DMS53 treated with DMSO at 0.1 percent for 48 hours (cell line): ENCODE data around the gene PIAS1.
"Not testable (repeated sequence)": the region's sequence is repeated elsewhere in the genome, so short reads cannot be mapped to it uniquely, and the experiment has no call there.

Experiments used
- DNase-seq: peaks from one replicate; lab custom pipeline; 2025; ENCODE audit not compliant: unreplicated experiment; lab: John Stamatoyannopoulos, UW

Gene PIAS1

DNA sequence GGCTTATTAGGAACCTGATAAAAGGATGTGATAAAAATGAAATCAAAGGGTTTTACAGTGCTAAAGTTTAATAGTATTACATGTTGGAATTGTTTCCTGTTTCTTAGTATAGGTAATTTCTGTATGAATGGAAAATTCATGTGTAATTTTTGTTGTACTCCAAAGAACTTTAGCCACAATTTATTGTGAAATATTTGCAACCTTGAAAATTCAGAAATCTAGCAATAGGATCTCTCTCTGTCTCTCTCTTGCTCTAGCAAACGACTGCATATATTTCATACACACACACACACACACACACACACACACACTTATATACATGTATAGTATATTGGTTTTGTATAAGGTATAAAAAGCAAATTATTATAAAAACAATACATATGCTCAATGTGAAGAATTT, 59.6 kb downstream of the PIAS1 start:
- no peak for DNase-seq

DNA sequence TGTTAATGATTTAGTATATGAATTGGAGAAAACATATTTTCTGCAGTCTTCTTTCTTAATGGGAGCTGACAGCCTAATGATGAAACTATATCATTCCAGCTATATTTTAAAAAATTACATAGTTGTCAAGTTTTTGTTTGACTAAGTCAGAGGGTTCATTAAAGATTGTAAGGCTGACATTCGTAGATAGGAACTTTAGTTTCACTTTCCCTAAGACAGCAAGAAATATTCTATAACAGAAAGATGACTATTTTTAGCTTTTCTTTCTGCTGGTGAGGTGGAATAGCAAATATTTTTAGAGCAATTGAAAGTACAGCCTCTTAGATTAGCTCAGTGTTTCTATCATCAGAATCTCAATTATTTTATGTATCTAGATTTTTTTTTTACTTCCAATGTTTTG, 60.2 kb downstream of the PIAS1 start:
- DNase-seq: no peak

DNA sequence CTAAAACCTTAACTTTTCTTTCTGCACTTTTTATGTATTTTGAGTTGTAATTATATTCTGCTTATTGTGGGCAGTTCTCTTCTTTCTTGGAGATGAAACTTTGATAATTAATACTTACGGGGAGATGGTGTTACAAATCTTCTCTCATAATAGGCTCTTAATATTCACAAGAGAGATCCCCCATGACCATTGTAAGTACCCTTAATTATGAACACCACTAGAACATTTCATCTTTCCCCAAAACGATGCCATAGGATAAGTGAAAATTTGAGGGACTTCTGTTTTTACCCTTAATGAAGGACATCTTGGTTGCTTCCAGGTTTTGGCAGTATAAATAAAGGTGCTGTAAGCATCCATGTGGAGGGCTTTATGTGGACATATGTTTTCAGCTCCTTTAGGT, 60.7 kb downstream of the PIAS1 start:
- no peak for DNase-seq

DNA sequence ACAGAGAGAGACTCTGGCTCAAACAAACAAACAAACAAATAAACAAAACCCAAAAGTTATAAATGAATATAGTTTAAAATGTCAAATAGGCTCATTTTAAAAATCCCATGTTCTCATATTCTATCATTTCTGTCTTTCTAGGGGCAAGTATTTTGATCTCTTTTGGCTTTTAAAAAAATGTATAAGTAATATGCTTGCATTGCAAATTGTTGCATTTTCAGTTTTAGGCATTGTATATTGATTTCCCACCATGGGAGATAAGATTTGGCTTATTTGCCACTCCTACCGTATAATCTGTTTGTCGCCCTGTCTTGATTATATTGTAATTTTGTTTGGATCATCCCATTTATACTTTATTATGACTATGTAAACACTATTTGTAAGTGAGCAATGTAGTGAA, 70.6 kb downstream of the PIAS1 start:
- DNase-seq: no peak

DNA sequence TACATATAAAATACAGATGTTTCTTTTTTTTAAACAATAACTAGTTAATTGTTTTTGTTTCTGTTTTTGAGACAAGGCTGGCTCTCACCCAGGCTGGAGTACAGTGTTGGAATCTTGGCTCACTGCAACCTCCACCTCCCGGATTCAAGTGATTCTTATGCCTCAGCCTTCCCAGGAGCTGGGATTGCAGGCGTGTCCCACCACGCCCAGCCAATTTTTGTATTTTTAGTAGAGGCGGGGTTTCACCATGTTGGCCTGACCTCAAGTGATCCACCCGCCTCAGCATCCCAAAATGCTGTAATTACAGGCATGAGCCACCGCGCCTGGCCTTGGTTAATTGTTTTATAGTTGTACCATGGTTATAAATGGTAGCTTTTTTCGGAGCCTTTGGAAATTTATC, 72.3 kb downstream of the PIAS1 start:
- no peak for DNase-seq

DNA sequence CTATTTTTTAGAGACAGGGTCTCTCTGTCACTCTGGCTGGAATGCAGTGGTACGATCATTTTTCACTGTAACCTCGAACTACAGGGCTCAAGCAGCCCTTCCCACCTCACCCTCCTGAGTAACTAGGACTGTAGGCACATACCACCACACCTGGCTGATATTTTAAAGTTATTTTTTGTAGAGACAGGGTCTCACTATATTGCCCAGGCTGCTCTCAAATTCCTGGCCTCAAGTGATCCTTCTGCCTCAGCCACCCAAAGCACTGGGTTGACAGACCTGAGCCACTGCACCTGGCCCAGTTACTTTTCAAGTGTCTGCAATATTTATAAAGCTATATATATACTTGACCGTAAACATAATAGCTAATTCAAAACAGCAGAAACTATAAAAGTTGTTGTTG, 75.0 kb downstream of the PIAS1 start:
- no peak for DNase-seq

DNA sequence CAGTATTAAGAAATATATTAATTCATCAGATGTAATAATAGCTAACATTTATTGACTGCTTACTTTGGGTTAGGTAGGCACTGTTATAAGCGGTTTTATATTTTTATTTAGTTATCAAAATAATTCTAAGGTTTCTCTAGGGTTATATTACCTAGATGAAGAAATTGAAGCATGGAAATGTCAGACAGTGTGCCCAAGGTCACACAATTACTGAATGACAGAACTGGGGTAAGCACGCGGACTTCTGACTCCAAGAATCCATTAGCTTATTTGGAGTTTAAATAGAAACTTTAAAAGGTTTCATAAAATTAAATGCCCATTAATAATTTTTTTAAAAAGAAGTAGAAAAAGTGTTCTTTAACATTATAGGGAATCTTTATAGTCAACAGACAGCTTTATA, 76.7 kb downstream of the PIAS1 start:
- DNase-seq: no peak

DNA sequence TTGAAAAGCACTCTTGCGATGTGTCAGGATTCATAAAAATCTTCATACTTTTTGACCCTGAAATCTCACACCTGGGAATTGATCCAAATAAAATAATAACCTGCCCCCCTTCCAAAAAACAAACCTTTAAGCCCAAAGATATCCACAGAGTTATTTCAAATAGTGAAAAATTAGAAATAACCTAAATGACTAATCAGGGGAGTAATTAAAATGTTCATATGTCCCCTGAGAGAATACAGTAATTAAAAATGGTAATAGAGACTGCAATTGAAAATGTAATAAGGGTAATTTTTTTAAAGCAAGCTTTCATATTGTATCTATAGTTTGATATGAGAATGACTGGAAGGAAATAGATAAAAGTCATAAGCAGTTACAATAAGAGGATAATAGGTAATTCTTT, 83.0 kb downstream of the PIAS1 start:
- no peak for DNase-seq

DNA sequence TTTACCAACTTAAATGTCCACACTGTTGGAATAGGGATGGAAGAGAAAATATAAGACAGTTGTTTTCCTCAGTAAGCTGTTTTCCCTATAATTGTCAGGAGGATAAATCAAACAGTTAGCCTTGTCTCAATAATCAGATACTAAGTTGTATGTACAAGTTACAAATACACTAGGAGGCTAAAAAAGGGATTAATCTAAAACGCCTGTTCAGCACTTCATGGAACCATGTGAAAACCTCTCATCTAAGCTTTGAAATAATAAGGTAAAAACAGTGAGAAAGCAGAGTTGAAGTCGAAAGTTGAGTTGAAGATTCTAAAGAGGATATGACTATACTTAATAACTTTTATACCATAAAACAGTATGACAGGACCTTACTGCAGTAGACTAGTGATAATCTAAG, 89.0 kb downstream of the PIAS1 start:
- no peak for DNase-seq

DNA sequence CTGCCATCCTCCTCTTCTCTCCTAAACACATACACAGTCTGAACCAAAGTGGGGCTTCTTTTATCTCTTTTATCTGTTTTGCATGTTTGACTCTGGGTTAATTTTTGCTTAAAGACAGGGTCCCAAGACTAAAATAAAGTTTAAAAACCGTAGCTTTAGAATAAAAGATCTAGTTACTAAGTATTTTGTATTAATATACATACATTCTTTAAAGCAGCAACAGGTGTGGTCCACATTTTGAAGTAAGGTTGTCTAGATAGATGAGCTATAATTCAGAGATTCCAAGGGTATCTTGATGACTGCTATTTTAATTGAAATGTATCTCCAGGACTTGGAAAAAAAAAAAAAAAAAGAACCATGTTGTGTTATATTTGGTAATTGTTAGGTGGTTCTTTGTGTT, 89.7 kb downstream of the PIAS1 start:
- no peak for DNase-seq

DNA sequence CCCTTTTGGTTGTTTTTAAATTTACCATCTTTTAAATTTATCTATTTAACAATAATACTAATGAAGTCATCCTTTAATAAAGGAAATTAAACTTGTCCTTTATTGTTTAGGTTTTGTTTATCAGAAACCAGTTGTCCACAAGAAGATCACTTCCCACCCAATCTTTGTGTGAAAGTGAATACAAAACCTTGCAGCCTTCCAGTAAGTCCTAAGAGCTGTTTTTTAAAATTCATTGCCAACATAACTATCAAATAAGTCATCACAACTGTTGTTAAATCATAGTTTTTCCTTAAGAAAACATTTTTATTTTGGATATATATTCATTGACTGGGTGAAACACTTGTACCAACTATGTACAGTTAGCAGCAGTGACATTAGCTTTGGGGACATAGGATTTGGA, 91.6 kb downstream of the PIAS1 start:
- DNase-seq: no peak

DNA sequence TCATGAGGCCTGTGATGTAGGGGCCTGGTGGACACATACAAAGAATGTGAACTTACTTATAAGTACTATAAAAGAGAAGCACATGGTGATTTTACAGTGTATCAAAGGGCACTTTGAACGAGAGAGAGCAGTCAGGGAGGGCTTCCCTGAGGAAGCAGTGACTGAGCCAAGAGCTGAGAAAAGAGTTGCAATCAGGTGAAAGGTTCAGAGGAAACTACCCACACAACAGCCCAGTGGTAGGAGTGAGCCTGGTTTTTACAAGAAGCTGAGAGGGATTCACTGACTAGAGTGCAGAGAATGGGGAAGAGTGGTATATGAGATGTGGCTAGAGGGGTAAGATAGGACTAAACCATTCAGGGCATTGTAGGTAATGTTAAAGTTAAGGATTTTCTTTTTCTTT, 93.9 kb downstream of the PIAS1 start:
- no peak for DNase-seq

DNA sequence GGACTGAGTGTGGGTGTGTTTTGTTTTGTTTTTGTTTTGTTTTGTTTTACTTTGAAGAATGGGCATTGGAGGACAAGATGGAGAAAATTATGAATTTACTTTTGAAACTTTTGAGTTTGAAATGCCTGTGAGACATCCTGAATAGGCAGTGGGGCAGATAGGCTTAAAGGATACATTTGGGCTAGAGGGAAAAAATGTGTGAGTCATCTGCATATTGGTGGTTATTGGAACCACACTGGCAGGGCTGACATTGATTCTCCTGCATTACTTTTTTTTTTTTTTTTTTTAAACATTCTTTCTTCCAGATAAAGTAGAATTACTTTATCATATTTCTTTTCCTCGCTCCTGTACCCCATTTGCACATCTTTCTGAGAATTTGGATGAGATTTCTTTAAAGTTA, 94.9 kb downstream of the PIAS1 start:
- no peak for DNase-seq

DNA sequence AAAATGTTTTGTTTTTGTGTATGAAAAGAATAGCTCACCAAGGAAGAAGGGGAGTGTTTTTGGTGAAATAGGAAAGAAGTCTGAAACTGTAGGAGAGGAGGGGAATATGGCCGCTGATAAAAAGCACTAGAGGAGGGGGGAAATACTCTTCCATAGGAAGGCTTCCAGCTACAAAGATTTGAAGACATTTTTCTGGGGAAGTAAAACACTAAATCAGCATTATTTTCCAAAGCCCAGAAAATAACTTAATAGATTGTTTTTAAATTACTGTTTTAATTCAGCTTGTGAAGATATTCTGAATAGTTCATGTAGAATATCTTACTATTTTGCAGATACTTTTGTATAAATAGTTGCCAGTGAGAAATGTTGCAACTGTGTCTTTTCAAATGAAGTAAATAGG, 96.1 kb downstream of the PIAS1 start:
- DNase-seq: no peak

DNA sequence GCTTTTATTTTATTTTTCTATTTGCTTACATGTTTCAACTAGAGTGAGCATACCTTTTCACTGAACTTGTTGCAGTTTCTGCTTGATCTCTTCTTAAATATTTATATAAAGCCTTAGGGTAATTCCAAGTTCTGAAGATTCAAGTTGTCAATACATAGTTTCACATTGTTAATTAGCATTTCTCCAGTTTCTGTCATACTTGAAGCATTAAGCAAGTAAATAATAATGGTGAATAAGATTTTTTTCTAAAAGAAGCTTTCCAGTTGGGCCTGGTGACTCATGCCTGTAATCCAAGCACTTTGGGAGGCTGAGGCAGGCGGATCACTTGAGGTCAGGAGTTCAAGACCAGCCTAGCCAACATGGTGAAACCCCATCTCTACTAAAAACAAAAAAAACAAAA, 97.2 kb downstream of the PIAS1 start:
- no peak for DNase-seq

DNA sequence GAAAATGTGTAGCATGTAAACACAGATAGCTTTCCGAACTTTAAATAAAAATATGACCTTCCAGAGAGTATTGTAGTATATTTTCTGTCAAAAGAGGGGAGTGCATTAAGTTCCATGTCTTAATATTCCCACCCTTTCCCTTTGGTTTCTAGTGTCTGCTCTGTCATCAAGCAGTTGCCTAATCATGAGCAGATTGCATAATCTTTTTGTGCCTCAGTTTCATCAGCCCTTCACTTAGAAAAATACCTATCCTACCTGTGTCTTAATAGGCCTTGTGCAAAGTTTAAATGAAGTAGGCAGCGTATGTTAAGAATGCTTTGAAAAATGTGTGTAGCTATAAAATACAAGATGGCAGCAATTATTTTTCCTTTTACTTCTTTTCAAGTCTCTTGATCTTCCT, 98.2 kb downstream of the PIAS1 start:
- DNase-seq: no peak

DNA sequence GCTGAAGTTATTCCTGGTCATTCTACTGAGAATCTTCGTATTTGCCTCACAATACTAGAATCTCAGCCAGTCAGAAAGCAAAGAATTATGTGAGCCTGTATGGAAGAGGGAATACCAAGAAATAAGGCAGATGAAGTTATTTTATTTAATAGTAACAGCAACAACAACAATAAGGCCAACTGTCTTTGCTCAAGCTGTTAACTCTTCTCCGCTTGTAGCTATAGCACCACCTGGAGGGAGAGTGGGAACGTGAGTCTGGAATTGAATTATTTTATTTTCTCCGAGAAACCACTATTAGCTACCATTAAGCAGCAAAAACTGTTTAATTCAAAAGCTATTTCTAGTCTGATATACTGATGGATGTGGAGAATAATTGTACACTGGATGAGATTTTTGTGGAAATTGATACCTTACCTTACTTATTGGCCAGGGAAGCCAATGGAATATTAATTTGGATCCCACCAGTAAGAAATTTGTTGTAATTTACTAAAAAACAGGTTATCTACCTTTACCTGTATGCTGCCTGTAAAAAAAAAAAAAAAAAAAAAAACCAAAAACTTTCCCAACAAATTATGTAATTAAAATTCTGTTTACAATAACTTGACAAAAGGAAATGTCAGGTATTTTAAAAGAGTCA, 100.9 kb downstream of the PIAS1 start:
- peak; percentile 11 for DNase-seq

DNA sequence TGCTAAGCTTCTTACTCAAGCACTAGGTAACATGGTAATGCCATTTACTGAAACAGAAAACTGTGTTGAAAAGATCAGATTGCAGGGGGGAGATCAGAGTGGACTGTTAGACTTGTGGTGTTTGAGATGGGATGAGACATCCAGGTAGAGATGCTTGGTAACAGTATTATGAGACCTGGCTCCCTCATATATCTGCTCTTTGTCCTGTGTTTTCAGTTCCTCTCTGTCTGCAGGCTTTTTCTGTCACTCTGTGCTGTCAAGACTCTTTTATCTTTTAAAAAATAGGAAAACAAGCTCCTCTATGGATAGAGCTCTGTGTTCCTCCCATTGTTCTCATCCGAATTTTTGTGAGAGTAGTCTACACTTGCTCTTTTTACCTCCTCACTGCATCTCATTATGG, 103.0 kb downstream of the PIAS1 start:
- no peak for DNase-seq

DNA sequence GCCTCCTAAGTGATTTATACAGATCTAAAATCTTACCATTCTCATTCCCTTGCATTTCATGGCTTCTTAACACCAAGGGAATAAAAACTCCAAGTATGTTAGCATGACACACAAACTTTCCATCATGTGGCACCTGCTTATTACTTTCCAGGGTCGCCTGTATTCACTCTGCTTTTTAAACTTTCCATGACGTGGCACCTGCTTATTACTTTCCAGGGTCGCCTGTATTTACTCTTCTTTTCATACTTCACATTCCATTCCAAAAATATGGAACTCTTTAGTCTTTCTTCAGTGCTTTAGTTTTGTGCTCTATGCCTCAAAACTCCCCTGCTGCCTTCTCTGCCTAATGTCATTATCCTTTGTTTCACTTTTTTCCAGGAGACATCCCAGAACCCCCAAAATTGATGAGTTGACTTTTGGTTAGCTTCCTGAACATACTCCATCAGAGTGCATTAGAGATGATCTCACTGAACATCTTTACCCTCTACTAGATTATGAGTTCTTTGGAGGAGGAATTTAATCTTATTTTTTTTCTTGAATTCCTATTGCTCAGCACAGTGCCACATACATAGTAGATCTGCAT, 104.0 kb downstream of the PIAS1 start:
- no peak for DNase-seq

DNA sequence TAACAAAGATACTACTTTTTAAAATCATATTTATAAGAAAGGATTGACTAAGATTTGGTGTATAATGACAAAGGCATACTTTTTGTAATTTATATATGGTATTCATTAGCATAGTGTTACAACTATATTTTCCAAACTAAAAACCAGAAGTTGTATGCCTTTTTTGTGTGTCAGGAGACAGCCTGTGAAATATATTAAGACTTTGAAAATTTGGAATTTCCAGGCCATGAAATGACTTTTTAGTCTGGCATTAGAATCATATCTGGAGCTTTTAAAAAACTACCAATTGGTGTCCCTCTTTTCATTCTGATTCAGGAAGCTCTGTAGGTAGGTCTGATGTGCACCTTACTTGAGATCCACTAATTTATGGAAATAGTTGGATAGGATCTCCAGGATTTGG, 109.1 kb downstream of the PIAS1 start:
- DNase-seq: no peak

DNA sequence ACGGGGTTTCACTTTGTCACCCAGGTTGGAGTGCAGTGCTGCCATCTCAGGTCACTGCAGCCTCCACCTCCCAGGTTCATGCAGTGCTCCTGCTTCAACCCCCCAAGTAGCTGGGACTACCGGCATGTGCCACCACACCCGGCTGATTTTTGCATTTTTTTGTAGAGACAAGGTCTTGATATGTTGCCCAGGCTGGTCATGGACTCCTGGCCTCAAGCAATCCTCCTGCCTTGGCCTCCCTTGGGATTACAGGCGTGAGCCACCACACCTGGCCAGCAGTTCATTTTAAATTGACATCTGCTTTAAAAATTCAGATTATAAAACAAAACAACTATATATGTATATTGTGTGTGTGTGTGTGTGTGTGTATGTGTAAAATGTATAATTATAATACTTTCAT, 112.7 kb downstream of the PIAS1 start:
- no peak for DNase-seq

DNA sequence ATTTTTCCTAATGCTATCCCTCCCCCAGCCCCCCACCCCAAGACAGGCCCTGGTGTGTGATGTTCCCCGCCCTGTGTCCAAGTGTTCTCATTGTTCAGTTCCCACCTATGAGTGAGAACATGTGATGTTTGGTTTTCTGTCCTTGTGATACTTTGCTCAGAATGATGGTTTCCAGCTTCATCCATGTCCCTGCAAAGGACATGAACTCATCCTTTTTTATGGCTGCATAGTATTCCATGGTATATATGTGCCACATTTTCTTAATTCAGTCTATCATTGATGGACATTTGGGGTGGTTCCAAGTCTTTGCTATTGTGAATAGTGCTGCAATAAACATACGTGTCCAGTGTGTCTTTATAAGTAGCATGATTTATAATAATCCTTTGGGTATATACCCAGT, 117.9 kb downstream of the PIAS1 start:
- DNase-seq: not testable (repeated sequence)

DNA sequence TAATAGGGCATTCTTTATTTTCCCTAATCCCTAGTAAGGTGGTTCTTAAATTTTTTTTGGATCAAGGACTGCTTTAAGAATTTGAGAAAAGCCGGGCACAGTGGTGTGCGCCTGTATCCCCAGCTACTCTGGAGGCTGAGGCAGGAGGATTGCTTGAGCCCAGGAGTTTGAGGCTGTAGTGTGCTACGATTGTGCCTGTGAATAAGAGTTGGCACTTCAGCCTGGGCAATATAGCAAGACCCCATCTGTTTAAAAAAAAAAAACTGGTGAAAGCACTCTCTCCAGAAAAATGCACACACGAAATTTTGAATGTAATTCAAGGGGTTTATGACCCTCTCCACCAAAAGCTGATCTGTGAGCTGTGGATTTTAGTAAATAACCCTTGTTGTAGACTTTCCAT, 119.0 kb downstream of the PIAS1 start:
- no peak for DNase-seq
